Islet of Langerhans (tissue), 1 donor: ENCODE measurements around the gene COG4.

Experiments
- FAIRE-seq: peaks from one replicate; lab custom pipeline; 2011; peaks lifted over from hg19 to GRCh38; lab: Jason Lieb, UNC

Gene COG4

GRCh38 chr16:70434484-70435260 lies 88.7 kb downstream of the COG4 start:
- no peak for FAIRE-seq

GRCh38 chr16:70433458-70434103 lies 89.8 kb downstream of the COG4 start:
- FAIRE-seq, result no peak

- FAIRE-seq, result no peak
Observed at GRCh38 chr16:70432723-70433457, 90.5 kb downstream of the COG4 start.

- no peak for FAIRE-seq
Observed at GRCh38 chr16:70432356-70432722, 91.0 kb downstream of the COG4 start.

- no peak for FAIRE-seq
Observed at GRCh38 chr16:70430667-70431536, 92.5 kb downstream of the COG4 start.
